VCaP (cell line): Measurements from ENCODE around the gene STYXL2.

ENCODE experiments used
- H3K27ac ChIP-seq: fragments of 450-650 bp; 2 replicates; pipeline ENCODE4 v1.5.1; 2017
- CTCF ChIP-seq: fragments of 450-650 bp; conservative IDR thresholded peaks from 2 replicates; pipeline ENCODE4 v1.5.1; 2017; ENCODE audit warnings: mild to moderate bottlenecking, moderate library complexity

STYXL2 gene

GRCh38 chr1:167067904-167068303 is 26.0 kb upstream of the STYXL2 start:
- TF ChIP-seq CTCF = no peak
- H3K27ac ChIP-seq = no peak overlapping the region

- no peak overlapping the region for H3K27ac ChIP-seq
- TF ChIP-seq CTCF = no peak
Observed at GRCh38 chr1:167068761-167069160, 25.1 kb upstream of the STYXL2 start.

GRCh38 chr1:167071286-167071685 is 22.6 kb upstream of the STYXL2 start:
- TF ChIP-seq CTCF = no peak
- H3K27ac ChIP-seq = no peak overlapping the region

GRCh38 chr1:167076136-167076710 is 17.7 kb upstream of the STYXL2 start:
- no peak overlapping the region for H3K27ac ChIP-seq
- no peak for TF ChIP-seq CTCF

GRCh38 chr1:167077128-167077867 is 16.6 kb upstream of the STYXL2 start:
- no peak overlapping the region for H3K27ac ChIP-seq
- TF ChIP-seq CTCF = no peak

GRCh38 chr1:167077868-167078210 is 16.0 kb upstream of the STYXL2 start:
- TF ChIP-seq CTCF = no peak
- H3K27ac ChIP-seq = no peak overlapping the region

GRCh38 chr1:167081594-167082156 is 12.2 kb upstream of the STYXL2 start:
- no peak for TF ChIP-seq CTCF
- no peak overlapping the region for H3K27ac ChIP-seq
